NB4 (cell line): ENCODE measurements around the gene RABAC1.

ENCODE experiments used
- CTCF ChIP-seq: IDR thresholded peaks from one replicate; pipeline ENCODE4 v1.5.1; 2012; ENCODE audit warnings: low read depth, low read length
- POLR2A ChIP-seq: IDR thresholded peaks from 2 replicates; pipeline ENCODE4 v1.6.1; 2011; ENCODE audit warnings: mild to moderate bottlenecking; ENCODE audit not compliant: insufficient read length; ENCODE audit errors: extremely low read depth

- TF ChIP-seq CTCF (no peak), POLR2A (no peak)
Observed at GRCh38 chr19:41990028-41990427, 30.9 kb upstream of the RABAC1 start.
